ENCODE data around the gene TGFBRAP1.
"Not testable (repeated sequence)": the region's sequence is repeated elsewhere in the genome, so short reads cannot be mapped to it uniquely, and the experiment has no call there.

The TGFBRAP1 gene

GRCh38 chr2:105335469-105335868, 5.9 kb upstream of the TGFBRAP1 start:
- TF ChIP-seq, protein P1, sequence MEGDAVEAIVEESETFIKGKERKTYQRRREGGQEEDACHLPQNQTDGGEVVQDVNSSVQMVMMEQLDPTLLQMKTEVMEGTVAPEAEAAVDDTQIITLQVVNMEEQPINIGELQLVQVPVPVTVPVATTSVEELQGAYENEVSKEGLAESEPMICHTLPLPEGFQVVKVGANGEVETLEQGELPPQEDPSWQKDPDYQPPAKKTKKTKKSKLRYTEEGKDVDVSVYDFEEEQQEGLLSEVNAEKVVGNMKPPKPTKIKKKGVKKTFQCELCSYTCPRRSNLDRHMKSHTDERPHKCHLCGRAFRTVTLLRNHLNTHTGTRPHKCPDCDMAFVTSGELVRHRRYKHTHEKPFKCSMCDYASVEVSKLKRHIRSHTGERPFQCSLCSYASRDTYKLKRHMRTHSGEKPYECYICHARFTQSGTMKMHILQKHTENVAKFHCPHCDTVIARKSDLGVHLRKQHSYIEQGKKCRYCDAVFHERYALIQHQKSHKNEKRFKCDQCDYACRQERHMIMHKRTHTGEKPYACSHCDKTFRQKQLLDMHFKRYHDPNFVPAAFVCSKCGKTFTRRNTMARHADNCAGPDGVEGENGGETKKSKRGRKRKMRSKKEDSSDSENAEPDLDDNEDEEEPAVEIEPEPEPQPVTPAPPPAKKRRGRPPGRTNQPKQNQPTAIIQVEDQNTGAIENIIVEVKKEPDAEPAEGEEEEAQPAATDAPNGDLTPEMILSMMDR (IDR thresholded peaks at IDR 0.05; ENCODE audit: low read depth, low read length, missing control alignments): no peak
- H3K4me3 ChIP-seq (replicated peaks; ENCODE audit: low read depth, low read length): no peak overlapping the region
- DNase-seq (ENCODE audit: extremely low read depth, low read depth): no peak

- DNase-seq (ENCODE audit: extremely low read depth, low read depth): no peak
- TF ChIP-seq, protein P1 (IDR thresholded peaks at IDR 0.05; ENCODE audit: low read depth, low read length, missing control alignments): no peak
- H3K4me3 ChIP-seq (replicated peaks; ENCODE audit: low read depth, low read length): no peak overlapping the region
Measured at GRCh38 chr2:105334211-105334610, 4.7 kb upstream of the TGFBRAP1 start.

DNA sequence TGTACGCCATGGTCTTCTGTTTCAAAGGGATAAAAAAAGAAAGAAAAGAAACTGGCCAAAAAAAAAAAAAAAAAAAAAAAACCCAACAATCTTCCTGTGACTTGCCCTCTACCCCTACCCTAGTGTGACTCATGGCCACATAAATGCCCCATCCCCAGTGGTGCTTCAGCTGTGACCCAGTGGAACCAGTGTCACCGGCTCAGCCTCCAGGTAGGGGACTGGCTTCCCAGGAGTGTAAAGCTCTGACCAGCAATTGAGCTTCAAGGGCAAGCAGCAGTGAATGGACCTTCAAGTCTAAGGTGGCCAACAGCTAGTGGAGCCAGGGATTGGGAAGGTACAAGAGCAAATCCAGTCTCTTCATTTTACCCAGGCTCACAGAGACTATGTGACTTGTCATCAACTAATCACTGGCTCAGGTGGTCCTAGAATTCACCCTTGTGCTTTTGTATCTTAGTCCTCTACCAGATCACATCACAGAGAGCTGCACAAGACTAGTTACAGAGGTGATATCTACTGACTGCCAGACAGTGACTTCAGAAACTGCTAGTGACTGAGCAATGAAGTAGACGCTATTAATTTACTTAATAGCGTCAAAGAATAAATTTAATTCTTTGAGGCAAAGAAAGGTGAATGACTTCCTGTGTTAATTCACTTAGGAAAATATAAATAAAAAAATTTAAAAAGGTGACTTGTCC, 1.3 kb upstream of the TGFBRAP1 start:
- TF ChIP-seq, protein P1 (IDR thresholded peaks at IDR 0.05; ENCODE audit: low read depth, low read length, missing control alignments): no peak
- no peak overlapping the region for H3K4me3 ChIP-seq (replicated peaks; ENCODE audit: low read depth, low read length)
- DNase-seq (ENCODE audit: extremely low read depth, low read depth): no peak

DNA sequence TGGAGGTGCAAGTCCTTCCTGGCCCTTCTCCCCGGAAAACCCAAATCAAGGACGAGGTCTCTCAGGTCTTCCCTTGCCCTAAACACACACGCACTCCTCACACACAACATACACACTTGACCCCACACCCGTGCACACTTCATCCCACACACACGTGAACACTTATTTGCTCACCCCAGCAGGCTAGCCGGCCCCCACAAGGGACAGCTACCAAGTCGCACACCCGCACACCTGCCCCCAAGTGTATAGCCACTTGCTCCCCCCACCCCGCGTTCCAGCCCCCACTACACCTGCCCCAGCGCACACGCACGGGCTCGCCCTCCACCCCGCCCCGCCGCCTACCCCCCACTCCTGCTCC, 359 bp downstream of the TGFBRAP1 start:
- DNase-seq (ENCODE audit: extremely low read depth, low read depth): no peak

DNA sequence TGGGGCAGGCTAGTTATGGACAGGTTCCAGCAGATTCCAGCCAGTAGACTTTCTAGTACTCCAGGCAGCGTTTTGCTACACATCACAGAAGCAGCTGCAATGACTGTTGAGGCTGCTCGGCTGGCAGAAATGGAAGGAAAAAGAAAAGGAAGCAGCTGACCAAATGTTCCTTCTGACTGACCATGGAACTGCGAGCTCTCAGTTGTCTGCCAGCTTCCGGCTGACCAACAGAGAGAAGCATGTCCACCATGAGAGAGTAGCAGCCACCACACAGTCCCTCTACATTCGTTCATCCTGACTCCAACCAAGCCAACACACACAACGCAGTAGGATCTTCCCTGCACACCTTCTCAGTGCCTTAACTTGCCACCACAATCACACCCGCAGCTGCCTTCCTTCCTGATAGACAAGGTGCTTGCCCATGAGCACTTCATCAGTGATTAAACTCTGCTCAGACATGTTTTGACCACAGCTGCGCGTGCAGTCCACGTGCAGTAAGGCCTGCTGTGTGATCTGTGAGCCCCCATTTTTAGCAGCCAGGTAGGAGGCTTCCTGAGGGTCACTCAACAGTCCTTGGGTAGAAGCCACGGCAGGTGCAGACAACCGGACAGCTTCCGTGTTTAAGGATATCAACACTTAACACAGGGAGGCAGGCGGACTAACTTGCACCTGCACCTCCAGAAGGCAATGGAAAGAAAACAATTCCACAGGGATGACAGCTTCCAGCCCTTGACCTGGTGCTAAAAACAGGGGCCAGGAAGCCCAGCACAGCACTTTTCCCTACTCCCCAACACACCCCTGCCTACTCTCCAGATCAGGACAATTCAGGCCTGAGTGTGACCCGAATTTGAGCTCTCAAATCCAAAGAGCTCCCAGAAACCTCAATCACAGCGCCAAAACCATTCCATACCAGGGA, 996 bp downstream of the TGFBRAP1 start:
- TF ChIP-seq, protein P1 (IDR thresholded peaks at IDR 0.05; ENCODE audit: low read depth, low read length, missing control alignments): no peak
- no peak for DNase-seq (ENCODE audit: extremely low read depth, low read depth)
- H3K4me3 ChIP-seq (replicated peaks; ENCODE audit: low read depth, low read length): peak overlapping the region; percentile 72

More for the DNA sequence above, 359 bp downstream of the TGFBRAP1 start:
- TF ChIP-seq, protein P1 (IDR thresholded peaks at IDR 0.05; ENCODE audit: low read depth, low read length, missing control alignments): no peak
- peak overlapping the region; percentile 72 for H3K4me3 ChIP-seq (replicated peaks; ENCODE audit: low read depth, low read length)

DNA sequence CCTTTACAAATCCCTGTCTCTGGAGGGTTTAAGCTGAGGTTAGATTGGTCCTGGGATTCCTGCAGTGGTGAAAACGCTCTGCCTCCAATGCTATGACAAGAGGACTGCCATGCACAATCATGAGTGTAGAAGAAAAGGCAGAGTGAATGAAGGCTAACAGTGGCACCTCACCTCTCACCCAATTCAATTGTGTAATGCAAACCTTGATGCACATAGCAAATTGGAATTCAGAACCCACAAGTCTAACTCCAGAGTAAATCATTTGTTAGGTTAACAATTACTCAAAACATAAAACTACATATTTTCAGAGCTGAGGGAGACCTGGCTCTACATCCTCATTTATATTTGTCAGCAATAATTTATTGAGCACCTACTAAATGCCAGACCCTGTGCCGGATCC, 1.8 kb downstream of the TGFBRAP1 start:
- peak overlapping the region; percentile 72; the same call in 1 of the 2 replicates for H3K4me3 ChIP-seq (replicated peaks; ENCODE audit: low read depth, low read length)
- TF ChIP-seq, protein P1 (IDR thresholded peaks at IDR 0.05; ENCODE audit: low read depth, low read length, missing control alignments): no peak
- no peak for DNase-seq (ENCODE audit: extremely low read depth, low read depth)

- not testable (repeated sequence) for DNase-seq (ENCODE audit: extremely low read depth, low read depth); H3K4me3 ChIP-seq (replicated peaks; ENCODE audit: low read depth, low read length)
Measured at GRCh38 chr2:105327271-105327670, 2.3 kb downstream of the TGFBRAP1 start.
